ENCODE results near the gene RABEP2.
"Not testable (repeated sequence)": the region's sequence is repeated elsewhere in the genome, so short reads cannot be mapped to it uniquely, and the experiment has no call there.

Gene RABEP2

GRCh38 chr16:28932339-28933141 lies 7.5 kb upstream of the RABEP2 start:
- no peak for DNase-seq (ENCODE audit: low spot score)

GRCh38 chr16:28931801-28932225 lies 6.8 kb upstream of the RABEP2 start, which contains the start of gene CD19:
TSS of gene CD19 (plus strand) at chr16:28931971. CDS start at chr16:28932001, 30 bp downstream.
- no peak for DNase-seq (ENCODE audit: low spot score)

- no peak for DNase-seq (ENCODE audit: low spot score)
These were observed 5.6 kb upstream of the RABEP2 start for GRCh38 chr16:28930652-28931051.

- DNase-seq (ENCODE audit: low spot score), result no peak
These were observed 5.2 kb upstream of the RABEP2 start for GRCh38 chr16:28930203-28930602.

- DNase-seq (ENCODE audit: low spot score), result no peak
These were observed 2.8 kb upstream of the RABEP2 start for GRCh38 chr16:28927815-28928214.

GRCh38 chr16:28926284-28926683 lies 1.2 kb upstream of the RABEP2 start:
- not testable (repeated sequence) for DNase-seq (ENCODE audit: low spot score)

- DNase-seq (ENCODE audit: low spot score), result peak; percentile 60
These were observed 569 bp upstream of the RABEP2 start for GRCh38 chr16:28925386-28926228.

GRCh38 chr16:28924399-28924761 lies 658 bp downstream of the RABEP2 start:
- no peak for DNase-seq (ENCODE audit: low spot score)

- DNase-seq (ENCODE audit: low spot score), result no peak
These were observed 1.2 kb downstream of the RABEP2 start for GRCh38 chr16:28923652-28924398.

GRCh38 chr16:28923231-28923587 lies 1.8 kb downstream of the RABEP2 start:
- no peak for DNase-seq (ENCODE audit: low spot score)

GRCh38 chr16:28918698-28919097 lies 6.3 kb downstream of the RABEP2 start:
- no peak for DNase-seq (ENCODE audit: low spot score)

GRCh38 chr16:28917095-28917494 lies 7.9 kb downstream of the RABEP2 start:
- no peak for DNase-seq (ENCODE audit: low spot score)

GRCh38 chr16:28915181-28915580 lies 9.9 kb downstream of the RABEP2 start:
- no peak for DNase-seq (ENCODE audit: low spot score)

- DNase-seq (ENCODE audit: low spot score), result no peak
These were observed 10.9 kb downstream of the RABEP2 start for GRCh38 chr16:28913946-28914724.

- no peak for DNase-seq (ENCODE audit: low spot score)
These were observed 12.5 kb downstream of the RABEP2 start for GRCh38 chr16:28912558-28912957.

GRCh38 chr16:28910086-28911031 lies 14.7 kb downstream of the RABEP2 start:
- DNase-seq (ENCODE audit: low spot score), result no peak

GRCh38 chr16:28905800-28906372 lies 19.2 kb downstream of the RABEP2 start:
- no peak for DNase-seq (ENCODE audit: low spot score)

GRCh38 chr16:28905229-28905754 lies 19.7 kb downstream of the RABEP2 start:
- DNase-seq (ENCODE audit: low spot score), result no peak

- no peak for DNase-seq (ENCODE audit: low spot score)
These were observed 20.2 kb downstream of the RABEP2 start for GRCh38 chr16:28904828-28905227.

- no peak for DNase-seq (ENCODE audit: low spot score)
These were observed 20.7 kb downstream of the RABEP2 start for GRCh38 chr16:28904363-28904762.

All from putamen (tissue), 1 donor.